ENCODE data around the gene CACNB4.

- TF ChIP-seq POLR2A (IDR thresholded peaks at IDR 0.05), result no peak
- TF ChIP-seq POLR2AphosphoS5 (IDR thresholded peaks at IDR 0.05), result no peak
Observed at GRCh38 chr2:152064001-152064400, 34.8 kb downstream of the CACNB4 start.

Measured in breast epithelium (tissue), 3 donors.